ENCODE measurements around the gene SDHAF2. TPM values are rescaled to one million over a fixed set of nuclear protein-coding genes. Genes with fewer than 3 reads are reported as not detected.

SDHAF2 gene
- total and polyA plus RNA-seq, 9 of the 15 experiments (the other 6 are each of a cell fraction or from before 2014, with no cell fraction given) = 21.2 to 144 (median 40.4) TPM

DNA sequence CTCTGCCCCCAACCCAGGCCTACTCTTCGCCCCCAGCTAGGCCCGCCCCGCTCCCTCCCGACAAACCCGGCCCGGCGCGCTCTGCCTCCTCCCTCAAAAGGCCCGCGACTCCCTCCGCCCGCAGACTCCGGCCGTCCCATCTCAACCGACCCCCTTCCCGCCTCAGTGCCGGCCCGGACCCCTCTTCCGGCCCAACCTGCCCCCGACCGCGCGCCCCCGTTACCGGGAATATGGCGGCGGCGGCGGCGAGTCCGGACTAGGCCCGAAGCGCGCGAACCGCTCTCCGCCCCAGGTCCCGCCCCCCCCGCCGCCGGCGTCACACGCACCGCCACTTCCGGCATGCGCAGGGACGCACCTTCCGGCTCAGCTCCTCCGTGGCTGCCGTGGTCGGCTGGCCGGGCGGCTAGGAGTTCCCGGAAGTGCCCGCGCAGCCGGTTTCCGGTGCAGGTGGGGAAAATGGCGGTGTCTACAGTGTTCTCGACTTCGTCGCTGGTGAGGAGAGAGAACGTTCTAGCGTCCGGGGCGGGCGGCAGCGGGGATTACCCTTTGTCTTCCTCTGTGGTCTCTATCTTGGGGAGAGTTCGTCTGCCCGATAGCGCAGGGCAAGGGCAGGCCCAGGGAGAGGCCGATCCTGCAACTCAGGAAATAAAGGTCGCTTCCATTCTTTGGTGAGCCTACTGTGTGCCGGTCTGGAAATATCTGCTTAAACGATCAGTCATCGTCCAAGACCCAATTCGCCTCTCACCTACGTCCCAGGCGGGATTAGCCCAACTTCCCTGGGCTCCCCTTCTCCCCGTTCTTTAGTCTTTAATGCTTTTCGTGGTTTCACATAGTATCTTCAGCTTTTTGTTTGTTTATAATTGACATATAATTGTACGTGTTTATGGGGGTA, at the start of gene SDHAF2, which contains the start of gene CPSF7 (continued):
- TF ChIP-seq SIRT6 (IDR thresholded peaks at IDR 0.05; ENCODE audit: low read depth, low read length) (no peak), TEAD2 (tag; IDR thresholded peaks at IDR 0.05) (no peak), RBM22 (IDR thresholded peaks at IDR 0.05; ENCODE audit: low read depth, low read length, poor library complexity, severe bottlenecking) (peak; percentile 90), E2F3 (CRISPR knock-in tag; IDR thresholded peaks at IDR 0.05) (peak; percentile 84), ZNF41 (CRISPR knock-in tag; conservative IDR thresholded peaks at IDR 0.05) (no peak), SETDB1 (IDR thresholded peaks at IDR 0.05; ENCODE audit: low read length) (no peak), NFRKB (IDR thresholded peaks at IDR 0.05; ENCODE audit: low read depth) (peak; percentile 98), RBM17 (IDR thresholded peaks at IDR 0.05; ENCODE audit: borderline replicate concordance, low read depth, low read length) (no peak), PCBP2 (IDR thresholded peaks at IDR 0.05; ENCODE audit: low read depth, low read length, poor library complexity, severe bottlenecking) (peak; percentile 32), GTF2A2 (tag; IDR thresholded peaks at IDR 0.05) (no peak; the same call in 1 of the 2 replicates), ATF1 (CRISPR knock-in tag; IDR thresholded peaks at IDR 0.05) (peak; percentile 14; the same call in 1 of the 2 replicates), ATF1 (tag; IDR thresholded peaks at IDR 0.05) (peak; percentile 92), KAT8 (IDR thresholded peaks at IDR 0.05; ENCODE audit: low read depth) (no peak), PCBP1 (IDR thresholded peaks at IDR 0.05; ENCODE audit: low read depth, low read length, poor library complexity, severe bottlenecking) (peak; percentile 73), ZNF699 (CRISPR knock-in tag; IDR thresholded peaks at IDR 0.05; ENCODE audit: insufficient replicate concordance) (no peak), ZNF3 (CRISPR knock-in tag; IDR thresholded peaks at IDR 0.05) (no peak), ZNF644 (tag; IDR thresholded peaks at IDR 0.05; ENCODE audit: low read depth) (0 out of 2 replicates have a peak, but pooled peaks have one; percentile 56), TARDBP (IDR thresholded peaks at IDR 0.05) (no peak), TRIM28 (IDR thresholded peaks at IDR 0.05) (no peak), ELF4 (CRISPR knock-in tag; IDR thresholded peaks at IDR 0.05) (0 out of 2 replicates have a peak, but pooled peaks have one; percentile 74), ZNF354B (CRISPR knock-in tag; IDR thresholded peaks at IDR 0.05) (no peak), ZNF785 (CRISPR knock-in tag; IDR thresholded peaks at IDR 0.05) (no peak)
- TF ChIP-seq, protein P1, sequence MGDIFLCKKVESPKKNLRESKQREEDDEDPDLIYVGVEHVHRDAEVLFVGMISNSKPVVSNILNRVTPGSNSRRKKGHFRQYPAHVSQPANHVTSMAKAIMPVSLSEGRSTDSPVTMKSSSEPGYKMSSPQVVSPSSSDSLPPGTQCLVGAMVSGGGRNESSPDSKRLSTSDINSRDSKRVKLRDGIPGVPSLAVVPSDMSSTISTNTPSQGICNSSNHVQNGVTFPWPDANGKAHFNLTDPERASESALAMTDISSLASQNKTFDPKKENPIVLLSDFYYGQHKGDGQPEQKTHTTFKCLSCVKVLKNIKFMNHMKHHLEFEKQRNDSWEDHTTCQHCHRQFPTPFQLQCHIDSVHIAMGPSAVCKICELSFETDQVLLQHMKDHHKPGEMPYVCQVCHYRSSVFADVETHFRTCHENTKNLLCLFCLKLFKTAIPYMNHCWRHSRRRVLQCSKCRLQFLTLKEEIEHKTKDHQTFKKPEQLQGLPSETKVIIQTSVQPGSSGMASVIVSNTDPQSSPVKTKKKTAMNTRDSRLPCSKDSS (IDR thresholded peaks at IDR 0.05; ENCODE audit: low read depth, partially characterized antibody) = no peak
- TF ChIP-seq, protein P2, sequence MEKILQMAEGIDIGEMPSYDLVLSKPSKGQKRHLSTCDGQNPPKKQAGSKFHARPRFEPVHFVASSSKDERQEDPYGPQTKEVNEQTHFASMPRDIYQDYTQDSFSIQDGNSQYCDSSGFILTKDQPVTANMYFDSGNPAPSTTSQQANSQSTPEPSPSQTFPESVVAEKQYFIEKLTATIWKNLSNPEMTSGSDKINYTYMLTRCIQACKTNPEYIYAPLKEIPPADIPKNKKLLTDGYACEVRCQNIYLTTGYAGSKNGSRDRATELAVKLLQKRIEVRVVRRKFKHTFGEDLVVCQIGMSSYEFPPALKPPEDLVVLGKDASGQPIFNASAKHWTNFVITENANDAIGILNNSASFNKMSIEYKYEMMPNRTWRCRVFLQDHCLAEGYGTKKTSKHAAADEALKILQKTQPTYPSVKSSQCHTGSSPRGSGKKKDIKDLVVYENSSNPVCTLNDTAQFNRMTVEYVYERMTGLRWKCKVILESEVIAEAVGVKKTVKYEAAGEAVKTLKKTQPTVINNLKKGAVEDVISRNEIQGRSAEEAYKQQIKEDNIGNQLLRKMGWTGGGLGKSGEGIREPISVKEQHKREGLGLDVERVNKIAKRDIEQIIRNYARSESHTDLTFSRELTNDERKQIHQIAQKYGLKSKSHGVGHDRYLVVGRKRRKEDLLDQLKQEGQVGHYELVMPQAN (IDR thresholded peaks at IDR 0.05; ENCODE audit: borderline replicate concordance) = peak; percentile 41
- TF ChIP-seq, protein P3, sequence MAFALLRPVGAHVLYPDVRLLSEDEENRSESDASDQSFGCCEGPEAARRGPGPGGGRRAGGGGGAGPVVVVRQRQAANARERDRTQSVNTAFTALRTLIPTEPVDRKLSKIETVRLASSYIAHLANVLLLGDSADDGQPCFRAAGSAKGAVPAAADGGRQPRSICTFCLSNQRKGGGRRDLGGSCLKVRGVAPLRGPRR (CRISPR knock-in tag; IDR thresholded peaks at IDR 0.05) = no peak
